Measurements from ENCODE around the gene CBX4. TPM values are rescaled to one million over a fixed set of nuclear protein-coding genes. Genes with fewer than 3 reads are reported as not detected.

CBX4 gene
- total and polyA plus RNA-seq, 3 donors from 2014 or later, result 11.5 to 35.9 (median 23.5) TPM

DNA sequence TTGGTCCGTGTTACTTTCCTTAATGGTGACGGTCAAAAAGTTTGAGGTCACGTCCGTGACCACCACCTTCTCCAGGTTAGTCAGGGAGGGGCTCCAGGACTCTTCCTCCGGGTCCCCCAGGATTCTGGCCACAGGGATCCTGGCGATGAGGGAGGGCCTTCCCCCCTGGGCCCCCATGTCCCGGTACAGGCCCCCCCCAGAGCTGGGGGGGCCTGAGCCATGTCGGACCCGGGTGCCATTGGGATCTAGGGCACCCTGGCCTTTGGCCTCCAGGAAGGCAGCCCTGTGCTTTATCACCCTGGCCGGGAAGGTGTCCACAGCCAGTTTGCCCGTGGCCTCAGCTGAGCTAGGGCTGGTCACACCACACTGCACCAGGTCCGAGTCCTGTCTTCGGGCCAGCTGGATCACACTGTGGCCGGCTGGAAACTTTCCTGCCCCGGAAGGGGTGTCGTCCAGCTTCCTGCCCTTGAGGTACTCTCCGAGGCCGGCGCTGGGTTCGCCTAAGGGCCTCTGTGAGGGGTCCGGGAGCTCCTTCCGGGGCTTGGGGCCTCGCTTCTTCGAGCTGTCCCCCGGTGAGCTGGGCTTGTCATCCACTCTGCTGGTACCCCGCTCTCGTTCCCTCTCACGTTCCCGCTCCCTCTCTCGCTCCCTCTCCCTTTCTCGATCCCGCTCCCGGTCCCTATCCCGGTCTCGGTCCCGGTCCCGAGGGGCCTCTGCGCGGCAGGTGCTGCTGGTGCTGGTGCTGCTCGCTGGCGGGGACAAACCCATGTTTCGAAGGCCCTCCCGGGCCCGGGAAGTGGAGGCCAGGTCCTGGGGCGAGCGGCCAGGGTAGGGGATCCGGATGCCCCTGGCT lies 44.4 kb downstream of the CBX4 start:
- Histone ChIP-seq H3K27ac (no peak overlapping the region), H3K4me3 (no peak overlapping the region), H3K36me3 (ENCODE audit: low read depth, missing control alignments) (no peaks in the 10 kb centered on the region), H3K4me1 (peaks cover 32% of the 10 kb centered on the region), H3K9me3 (no peaks in the 10 kb centered on the region), H3K27me3 (peaks cover 4% of the 10 kb centered on the region)
- TF ChIP-seq, protein P1, sequence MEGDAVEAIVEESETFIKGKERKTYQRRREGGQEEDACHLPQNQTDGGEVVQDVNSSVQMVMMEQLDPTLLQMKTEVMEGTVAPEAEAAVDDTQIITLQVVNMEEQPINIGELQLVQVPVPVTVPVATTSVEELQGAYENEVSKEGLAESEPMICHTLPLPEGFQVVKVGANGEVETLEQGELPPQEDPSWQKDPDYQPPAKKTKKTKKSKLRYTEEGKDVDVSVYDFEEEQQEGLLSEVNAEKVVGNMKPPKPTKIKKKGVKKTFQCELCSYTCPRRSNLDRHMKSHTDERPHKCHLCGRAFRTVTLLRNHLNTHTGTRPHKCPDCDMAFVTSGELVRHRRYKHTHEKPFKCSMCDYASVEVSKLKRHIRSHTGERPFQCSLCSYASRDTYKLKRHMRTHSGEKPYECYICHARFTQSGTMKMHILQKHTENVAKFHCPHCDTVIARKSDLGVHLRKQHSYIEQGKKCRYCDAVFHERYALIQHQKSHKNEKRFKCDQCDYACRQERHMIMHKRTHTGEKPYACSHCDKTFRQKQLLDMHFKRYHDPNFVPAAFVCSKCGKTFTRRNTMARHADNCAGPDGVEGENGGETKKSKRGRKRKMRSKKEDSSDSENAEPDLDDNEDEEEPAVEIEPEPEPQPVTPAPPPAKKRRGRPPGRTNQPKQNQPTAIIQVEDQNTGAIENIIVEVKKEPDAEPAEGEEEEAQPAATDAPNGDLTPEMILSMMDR (IDR thresholded peaks at IDR 0.05), result no peak
- TF ChIP-seq POLR2A (IDR thresholded peaks at IDR 0.05), result no peak
- WGBS, 2 donors, result 84 to 89% methylated on average over 29 to 46 of the region's 47 CpGs
- no peak for DNase-seq
- intact Hi-C loops (cut with DNase I; ENCODE audit: low total_unique reads), result loop anchor here (5.0 kb wide), 1 partner anchor 47 kb away; no protein-coding TSS in a partner anchor

DNA sequence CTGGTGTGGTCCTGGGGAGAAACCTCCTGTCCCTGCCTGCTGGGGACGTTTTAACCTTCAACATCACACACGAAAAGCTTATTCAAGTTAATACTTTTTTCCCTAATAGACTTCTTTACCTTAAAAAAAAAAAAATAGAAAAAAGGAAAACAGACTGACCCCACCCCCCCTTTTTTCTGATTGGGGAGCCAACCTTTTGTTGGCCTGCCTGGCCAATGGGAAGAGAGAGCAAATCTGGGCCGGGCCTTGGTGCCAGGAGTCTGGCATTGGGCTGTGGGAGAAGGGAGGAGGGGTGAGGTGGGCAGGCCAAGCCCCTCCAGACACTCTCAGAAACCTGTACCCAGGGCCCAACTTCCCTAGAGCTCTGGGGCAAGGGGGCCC lies 45.3 kb downstream of the CBX4 start:
- no peak for DNase-seq
- intact Hi-C loops (cut with DNase I; ENCODE audit: low total_unique reads), result no loop called here
- Histone ChIP-seq H3K27me3 (peaks cover 4% of the 10 kb centered on the region), H3K9me3 (no peaks in the 10 kb centered on the region), H3K27ac (no peak overlapping the region), H3K4me1 (peaks cover 26% of the 10 kb centered on the region), H3K36me3 (ENCODE audit: low read depth, missing control alignments) (no peaks in the 10 kb centered on the region), H3K4me3 (peak overlapping the region in 1 of 2 donors; percentile 29)
- 63 to 72% methylated on average over 3 of the region's 3 CpGs for WGBS, 2 donors
- no peak for TF ChIP-seq POLR2A (IDR thresholded peaks at IDR 0.05)
- TF ChIP-seq, protein P1 (IDR thresholded peaks at IDR 0.05), result no peak

DNA sequence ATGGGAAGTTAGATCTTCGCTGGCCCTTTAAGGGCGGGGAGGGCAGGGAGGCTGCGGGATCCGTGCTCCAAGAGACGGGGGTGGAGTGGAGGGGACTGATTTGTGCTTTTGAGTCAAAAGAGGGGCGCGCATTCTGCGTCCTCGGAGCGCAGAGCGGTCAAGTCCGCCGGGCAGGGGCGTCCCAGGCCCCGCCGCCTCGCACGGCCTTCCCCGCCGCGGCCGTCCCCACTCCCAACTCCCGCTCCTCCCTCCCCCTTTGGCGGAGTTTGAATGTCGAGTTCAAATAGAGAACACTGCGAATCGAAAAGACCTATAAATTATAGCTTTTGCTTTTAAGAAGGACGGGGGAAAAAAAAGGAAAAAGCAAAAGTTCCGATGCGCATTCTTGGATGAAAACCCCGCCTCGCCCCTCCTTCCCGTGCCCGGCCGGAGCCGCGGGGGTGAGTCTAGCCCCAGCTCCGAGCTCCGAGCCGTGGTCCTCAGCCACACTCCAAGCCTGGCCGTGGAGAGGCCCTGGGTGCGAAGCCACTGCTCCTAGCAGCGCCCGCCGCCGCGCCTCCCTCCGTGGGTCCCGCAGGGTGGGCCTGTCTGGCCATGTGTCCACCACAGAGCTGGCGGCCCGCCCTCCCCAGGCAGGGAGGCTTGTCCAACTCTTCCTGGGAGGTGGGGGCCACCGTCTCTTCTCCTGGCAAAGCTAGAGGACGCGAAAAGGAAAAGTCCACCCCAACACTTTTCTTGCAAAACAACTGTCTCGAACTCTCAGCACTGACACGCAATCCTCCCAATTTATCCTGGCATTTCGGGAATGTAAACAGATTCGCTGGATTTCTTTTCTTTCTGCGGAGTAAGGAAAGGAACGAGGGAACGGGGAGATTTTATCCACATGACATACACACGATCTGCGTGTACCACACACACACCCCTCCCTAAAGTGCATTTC lies 46.0 kb downstream of the CBX4 start:
- peaks cover 19% of the 10 kb centered on the region for H3K4me1 ChIP-seq
- TF ChIP-seq, protein P1 (IDR thresholded peaks at IDR 0.05), result no peak
- TF ChIP-seq POLR2A (IDR thresholded peaks at IDR 0.05), result no peak

DNA sequence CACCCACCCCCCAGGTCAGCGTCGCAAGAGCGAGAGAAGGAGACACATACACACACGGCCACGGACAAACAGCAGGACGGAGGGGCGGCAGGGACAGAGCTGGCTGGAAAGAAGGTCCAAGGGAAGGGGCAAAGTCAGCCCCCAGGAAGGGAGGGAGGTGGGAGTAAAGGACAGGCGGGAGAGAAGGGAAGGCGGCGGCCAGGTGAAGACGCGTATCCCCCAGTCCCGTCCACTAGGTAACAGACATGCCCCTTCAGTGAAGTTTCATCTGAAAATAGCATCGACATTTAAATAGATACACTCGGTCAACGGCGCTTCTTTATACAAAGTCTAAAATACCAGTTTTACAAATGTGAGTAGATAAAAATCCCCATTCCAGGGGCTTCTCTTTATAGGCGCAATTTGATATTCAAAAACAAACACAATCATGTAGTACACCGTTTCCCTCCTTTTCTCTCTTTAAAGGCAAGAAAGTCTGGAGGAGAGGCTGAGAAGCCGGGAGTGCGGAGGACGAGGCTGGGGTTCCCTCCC lies 46.8 kb downstream of the CBX4 start:
- intact Hi-C loops (cut with DNase I; ENCODE audit: low total_unique reads), result no loop called here

More for the DNA sequence above, 46.0 kb downstream of the CBX4 start:
- no peak overlapping the region for H3K27ac ChIP-seq
- peaks cover 4% of the 10 kb centered on the region for H3K27me3 ChIP-seq
- H3K36me3 ChIP-seq (ENCODE audit: low read depth, missing control alignments), result no peaks in the 10 kb centered on the region
- H3K9me3 ChIP-seq, result no peaks in the 10 kb centered on the region
- peak overlapping the region in 1 of 2 donors; percentile 29 for H3K4me3 ChIP-seq
- no peak for DNase-seq
- 41 to 54% methylated on average over 34 to 63 of the region's 63 CpGs for WGBS, 2 donors
- intact Hi-C loops (cut with DNase I; ENCODE audit: low total_unique reads), result no loop called here

More for the DNA sequence above, 46.8 kb downstream of the CBX4 start:
- Histone ChIP-seq H3K27ac (no peak overlapping the region), H3K9me3 (no peaks in the 10 kb centered on the region), H3K36me3 (ENCODE audit: low read depth, missing control alignments) (no peaks in the 10 kb centered on the region), H3K4me3 (peak overlapping the region in 1 of 2 donors; percentile 29), H3K27me3 (peaks cover 4% of the 10 kb centered on the region), H3K4me1 (peaks cover 13% of the 10 kb centered on the region)
- TF ChIP-seq, protein P1 (IDR thresholded peaks at IDR 0.05), result no peak
- no peak for TF ChIP-seq POLR2A (IDR thresholded peaks at IDR 0.05)
- no peak for DNase-seq
- 37 to 46% methylated on average over 22 of the region's 22 CpGs for WGBS, 2 donors
